ENCODE data around the gene WNT3.

Gene WNT3

GRCh38 chr17:46772475-46773220, 45.8 kb downstream of the WNT3 start (continued):
- TF ChIP-seq ZNF529 (tag by site-specific recombination; IDR thresholded peaks at IDR 0.05; ENCODE audit: insufficient replicate concordance) = no peak

- ChIA-PET POLR2A (no interaction called here), CTCF (no interaction called here)
- Histone ChIP-seq H3K27ac (ENCODE audit: extremely low read depth, low read depth, low read length) (peak overlapping the region; percentile 86), H3K4me1 (ENCODE audit: control insufficient read depth, insufficient read depth, low read length) (0 out of 2 replicates have a peak, but pooled peaks cover 4% of the 10 kb centered on the region), H3K36me3 (ENCODE audit: control insufficient read depth in 2 of 2, insufficient read depth in 1 of 2, low read length in 2 of 2) (peaks cover 0 to 9% of the 10 kb centered on the region in 2 experiments; a peak in 2 of 3 replicates), H3K9me3 (ENCODE audit: control insufficient read depth, insufficient read depth, low read depth, low read length) (no peaks in the 10 kb centered on the region), H3K4me3 (ENCODE audit: low read depth, low read length) (peak overlapping the region; percentile 58)
- TF ChIP-seq TRIM28 (IDR thresholded peaks at IDR 0.05; ENCODE audit: borderline replicate concordance, low read length) (no peak), KLF16 (tag by site-specific recombination; IDR thresholded peaks at IDR 0.05) (0 out of 2 replicates have a peak, but pooled peaks have one; percentile 42), WT1 (tag by site-specific recombination; IDR thresholded peaks at IDR 0.05) (no peak; the same call in 1 of the 2 replicates), EGR2 (tag by site-specific recombination; IDR thresholded peaks at IDR 0.05; ENCODE audit: low read depth) (peak; percentile 41; the same call in 1 of the 2 replicates), PRDM4 (tag by site-specific recombination; IDR thresholded peaks at IDR 0.05) (peak; percentile 72), ZBTB48 (tag by site-specific recombination; IDR thresholded peaks at IDR 0.05) (peak; percentile 97), ZIC2 (tag by site-specific recombination; IDR thresholded peaks at IDR 0.05) (peak; percentile 35; the same call in 1 of the 2 replicates), AEBP2 (tag by site-specific recombination; IDR thresholded peaks at IDR 0.05; ENCODE audit: borderline replicate concordance) (no peak), ZNF639 (tag by site-specific recombination; IDR thresholded peaks at IDR 0.05) (peak; percentile 33; the same call in 1 of the 2 replicates), ZNF398 (tag by site-specific recombination; IDR thresholded peaks at IDR 0.05) (peak; percentile 29; the same call in 1 of the 2 replicates), ZFP3 (tag by site-specific recombination; IDR thresholded peaks at IDR 0.05; ENCODE audit: low read depth) (no peak), ZNF214 (tag by site-specific recombination; IDR thresholded peaks at IDR 0.05; ENCODE audit: borderline replicate concordance) (no peak), ZNF292 (tag by site-specific recombination; IDR thresholded peaks at IDR 0.05; ENCODE audit: borderline replicate concordance, low read depth) (no peak), ZNF146 (tag by site-specific recombination; IDR thresholded peaks at IDR 0.05) (no peak), ZNF416 (tag by site-specific recombination; IDR thresholded peaks at IDR 0.05) (no peak), SP2 (tag by site-specific recombination; IDR thresholded peaks at IDR 0.05) (peak; percentile 35), ZBTB49 (tag by site-specific recombination; IDR thresholded peaks at IDR 0.05; ENCODE audit: low read depth) (no peak), ZBTB17 (tag by site-specific recombination; IDR thresholded peaks at IDR 0.05) (no peak; the same call in none of the 2 replicates), ZNF138 (tag by site-specific recombination; IDR thresholded peaks at IDR 0.05; ENCODE audit: borderline replicate concordance) (no peak), ZNF558 (tag by site-specific recombination; IDR thresholded peaks at IDR 0.05) (no peak), KLF10 (tag by site-specific recombination; IDR thresholded peaks at IDR 0.05) (0 out of 2 replicates have a peak, but pooled peaks have one; percentile 28)
These were observed 46.7 kb downstream of the WNT3 start for GRCh38 chr17:46771561-46772474.
